Hematopoietic multipotent progenitor cell treated with erythropoietin and hydrocortisone succinate and interleukin-3 and kit ligand, for 4 days (in vitro differentiated cells): ENCODE data around the gene SUCLG2.
A peak's percentile ranks its signal among the peaks of the same experiment; 100 is the strongest.

Experiments
- DNase-seq: peaks from one replicate; pipeline ENCODE4 v3.0.0-alpha.2; 2015

Gene SUCLG2

DNA sequence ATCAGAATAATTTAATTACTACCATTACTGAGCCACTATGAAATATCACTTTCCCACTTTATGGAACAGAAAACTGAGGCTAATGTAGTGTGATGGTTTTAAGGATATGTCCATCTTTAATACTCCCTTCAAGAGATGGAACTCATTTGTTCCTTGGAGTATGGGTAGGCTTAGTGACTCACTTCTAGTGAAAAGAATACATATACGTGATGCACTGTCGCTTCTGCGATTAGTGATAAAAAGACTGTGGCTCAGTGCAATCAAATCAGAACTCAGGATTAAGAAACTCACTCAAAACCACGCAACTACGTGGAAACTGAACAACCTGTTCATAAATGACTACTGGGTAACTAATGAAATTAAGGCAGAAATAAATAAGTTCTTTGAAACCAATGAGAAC, 216.6 kb downstream of the SUCLG2 start:
- no peak for DNase-seq

DNA sequence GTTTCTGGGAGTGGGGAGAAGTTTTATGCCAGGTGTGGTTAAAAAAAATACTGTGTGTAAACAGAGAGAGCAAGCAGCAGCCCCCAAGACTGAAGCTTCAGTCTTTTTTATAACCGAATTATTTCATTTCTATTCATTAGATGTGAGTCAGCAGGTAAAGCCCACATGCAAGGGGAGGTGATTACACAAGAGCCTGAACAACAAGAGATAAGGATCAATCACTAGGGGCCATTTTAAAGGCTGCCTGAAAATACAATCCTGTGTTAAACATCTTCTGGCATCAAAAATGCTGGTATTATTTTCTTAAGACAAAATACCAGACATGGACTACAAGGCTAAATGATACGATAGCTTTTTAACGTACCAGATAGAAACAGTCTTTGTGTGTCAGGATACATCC, 217.3 kb downstream of the SUCLG2 start:
- peak; percentile 15 for DNase-seq

DNA sequence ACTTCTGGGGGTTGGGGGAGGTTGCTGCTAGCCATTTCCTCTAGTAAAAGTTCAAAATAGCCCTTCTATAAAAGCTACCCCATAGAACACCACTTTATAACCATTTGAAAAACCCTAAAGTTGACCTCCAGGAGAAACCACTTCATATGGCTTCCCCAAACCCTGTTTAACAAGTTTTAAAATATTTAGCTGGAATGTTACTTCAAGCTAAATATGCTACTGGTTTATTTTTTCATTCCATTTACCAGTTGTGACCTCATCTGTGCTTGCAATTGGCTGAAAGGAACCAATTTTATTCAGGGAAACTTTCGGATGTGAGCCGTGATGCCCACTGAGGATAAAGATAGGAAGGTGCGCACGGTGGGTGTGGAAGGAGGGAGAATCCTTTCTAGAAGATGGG, 221.3 kb downstream of the SUCLG2 start:
- DNase-seq: no peak

DNA sequence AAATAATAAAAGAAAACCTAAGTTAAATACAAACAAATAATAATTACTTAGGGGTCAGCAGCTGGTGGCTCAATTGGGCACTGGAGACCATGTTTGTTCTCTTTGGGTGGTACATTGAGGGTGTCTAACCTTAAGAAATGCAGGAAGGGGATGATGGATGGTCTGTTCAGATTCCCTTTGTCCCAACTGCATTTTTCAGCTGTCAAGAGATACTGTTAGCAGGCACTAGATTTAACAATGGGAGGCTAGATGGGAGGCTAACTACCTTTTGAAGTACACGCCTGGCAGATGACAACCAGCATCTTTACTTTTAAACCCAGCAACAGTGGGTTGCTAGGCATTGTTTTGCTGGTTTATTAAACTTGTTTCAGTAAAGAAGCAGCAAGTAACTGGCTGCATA, 222.5 kb downstream of the SUCLG2 start:
- no peak for DNase-seq

- no peak for DNase-seq
Observed at GRCh38 chr3:67423722-67424121, 230.7 kb downstream of the SUCLG2 start.

DNA sequence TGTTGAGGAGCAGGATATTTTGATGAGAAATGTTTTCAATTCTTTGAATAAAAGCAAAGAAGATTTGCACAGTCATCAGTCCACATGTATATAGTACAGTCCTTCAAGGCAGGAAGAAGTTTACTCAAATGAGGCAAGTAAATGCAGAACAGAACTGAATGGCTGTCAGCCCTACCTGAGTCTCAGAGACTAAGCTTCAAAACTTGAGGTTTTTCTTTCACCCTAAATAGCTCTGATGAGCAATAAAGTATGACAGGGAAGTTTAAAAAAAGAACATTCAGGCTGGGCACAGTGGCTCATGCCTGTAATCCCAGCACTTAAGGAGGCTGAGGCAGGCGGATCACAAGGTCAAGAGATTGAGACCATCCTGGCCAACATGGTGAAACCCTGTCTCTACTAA, 232.5 kb downstream of the SUCLG2 start:
- no peak for DNase-seq

- no peak for DNase-seq
Observed at GRCh38 chr3:67419779-67420178, 234.6 kb downstream of the SUCLG2 start.

- no peak for DNase-seq
Observed at GRCh38 chr3:67419218-67419529, 235.2 kb downstream of the SUCLG2 start.

DNA sequence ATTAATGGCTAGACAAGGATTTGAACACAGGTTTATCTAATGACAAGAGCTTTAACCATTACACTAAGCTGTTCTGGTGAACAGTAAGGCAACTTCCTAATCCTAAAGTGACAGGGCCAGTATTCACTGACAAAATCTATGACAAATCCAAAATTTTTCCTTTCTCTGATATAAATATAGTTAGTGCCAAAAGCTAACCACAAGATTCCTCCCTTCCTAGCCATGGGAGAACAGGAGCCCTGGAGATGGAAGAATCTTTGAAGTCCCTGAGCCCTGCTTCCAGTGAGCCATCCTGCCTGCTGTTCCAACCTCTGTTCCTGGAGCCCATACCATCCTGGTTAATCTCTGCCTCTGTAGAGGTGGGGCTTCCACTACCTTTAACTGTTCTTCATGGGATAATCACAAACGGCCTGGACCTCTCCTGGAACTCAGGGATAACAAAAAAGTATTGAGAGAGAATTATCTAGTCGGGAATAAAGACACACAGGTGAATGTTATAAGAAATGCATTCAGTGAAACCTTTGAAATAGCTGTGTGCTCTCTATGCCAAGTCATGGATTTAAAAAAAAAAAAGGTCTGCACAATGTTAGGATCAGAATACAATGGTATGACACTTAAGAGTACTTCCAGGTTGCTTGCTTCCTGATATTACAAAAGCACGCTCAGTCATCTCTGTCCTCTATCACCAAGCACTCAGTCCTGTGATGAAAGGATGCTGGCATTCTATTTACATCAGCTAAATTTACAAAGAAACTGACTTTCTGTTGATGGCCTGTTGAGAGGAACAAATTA, 235.8 kb downstream of the SUCLG2 start:
- DNase-seq: no peak

DNA sequence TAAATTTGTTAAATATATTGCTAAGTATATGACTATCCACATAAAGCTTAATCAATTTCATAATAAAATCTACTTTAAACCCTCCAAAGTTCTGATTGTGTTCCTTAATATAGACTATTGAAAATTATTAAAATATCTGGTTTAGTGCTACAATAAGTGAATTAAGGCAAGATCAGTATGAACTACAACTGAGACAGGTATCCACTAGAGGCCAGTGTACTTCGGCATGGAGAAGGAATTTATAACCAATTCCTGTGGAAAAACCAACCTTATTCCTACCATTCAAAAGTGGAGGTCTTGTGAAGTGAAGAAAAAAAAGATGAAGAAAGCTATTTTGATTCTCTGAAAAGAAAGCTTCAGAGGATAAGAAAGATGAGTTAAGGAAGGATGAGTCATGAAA, 237.7 kb downstream of the SUCLG2 start:
- no peak for DNase-seq

GRCh38 chr3:67415511-67415910, 238.9 kb downstream of the SUCLG2 start:
- DNase-seq: no peak

DNA sequence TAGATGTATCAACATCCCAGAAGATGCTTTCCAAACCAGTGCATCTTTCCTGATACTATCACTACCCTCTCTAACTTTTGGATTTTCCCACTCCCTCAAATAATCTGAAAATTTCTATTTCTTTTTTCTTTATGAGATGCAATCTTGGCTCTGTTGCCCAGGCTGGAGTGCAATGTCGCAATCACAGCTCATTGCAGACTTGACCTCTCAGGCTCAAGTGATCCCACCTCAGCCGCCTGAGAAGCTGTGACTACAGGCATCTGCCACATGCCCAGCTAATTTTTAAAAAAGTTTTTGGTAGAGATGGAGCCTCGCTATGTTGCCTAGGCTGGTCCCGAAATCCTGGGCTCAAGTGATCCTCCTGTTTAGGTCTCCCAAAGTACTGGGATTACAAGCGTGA, 239.7 kb downstream of the SUCLG2 start:
- DNase-seq: no peak

DNA sequence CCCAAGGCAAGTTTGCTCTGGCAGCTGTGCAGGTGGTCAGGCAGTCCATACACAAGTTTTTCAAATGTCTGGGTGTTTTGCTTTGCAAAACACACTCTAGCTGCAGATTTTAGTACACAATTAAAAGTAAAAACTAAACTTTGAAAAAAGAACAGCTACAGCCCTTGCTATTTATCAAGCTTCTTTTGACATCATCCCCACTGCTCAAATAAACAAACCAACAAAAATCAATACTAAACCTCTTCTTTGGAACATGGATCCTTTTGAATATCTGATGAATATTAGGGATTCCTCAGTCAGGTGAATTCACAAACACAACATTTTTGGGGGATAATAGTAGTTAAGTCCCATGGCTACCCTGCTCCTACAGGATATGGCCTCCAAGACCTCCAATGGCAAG, 249.2 kb downstream of the SUCLG2 start:
- DNase-seq: no peak

DNA sequence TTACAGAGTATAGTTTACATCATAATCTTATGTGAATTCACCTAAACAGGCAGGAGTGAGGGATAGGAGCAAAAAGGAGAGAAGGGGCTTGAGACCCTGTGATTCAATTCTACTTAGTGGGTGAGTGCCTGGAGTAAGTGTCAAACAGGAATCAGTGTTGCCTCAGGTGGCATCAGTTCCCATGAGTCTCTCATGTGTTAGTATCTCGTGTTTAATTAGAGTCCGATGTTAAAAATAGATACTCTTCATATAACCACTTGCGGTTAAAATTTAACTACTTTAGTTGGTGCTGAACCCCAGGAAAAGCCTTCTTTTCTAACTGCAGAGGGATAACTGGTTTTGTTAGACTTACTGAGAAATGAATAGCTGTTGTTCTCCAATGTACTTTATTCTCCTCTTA, 251.5 kb downstream of the SUCLG2 start:
- DNase-seq: no peak

GRCh38 chr3:67401921-67402320, 252.5 kb downstream of the SUCLG2 start:
- peak; percentile 10 for DNase-seq

DNA sequence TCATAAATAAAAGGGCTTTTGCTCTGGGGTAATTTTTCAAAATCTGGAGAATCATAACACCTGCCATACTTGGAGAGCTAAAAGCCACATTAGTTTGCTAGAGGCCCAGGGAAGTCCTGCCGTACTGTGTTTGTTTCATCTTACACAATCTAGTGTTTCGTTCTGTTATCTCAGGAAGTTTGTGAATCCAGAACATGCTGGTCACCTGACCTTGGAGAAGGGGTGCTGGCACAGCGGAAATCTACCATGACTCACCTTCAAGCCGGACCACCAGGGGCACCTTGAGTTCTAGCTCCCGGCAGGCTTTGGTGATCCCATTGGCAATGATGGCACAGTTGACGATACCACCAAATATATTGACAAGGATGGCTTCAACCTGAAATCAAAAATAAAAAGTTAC, 253.9 kb downstream of the SUCLG2 start:
- DNase-seq: no peak

- peak; percentile 72 for DNase-seq
Observed at GRCh38 chr3:67389176-67389575, 265.2 kb downstream of the SUCLG2 start.

DNA sequence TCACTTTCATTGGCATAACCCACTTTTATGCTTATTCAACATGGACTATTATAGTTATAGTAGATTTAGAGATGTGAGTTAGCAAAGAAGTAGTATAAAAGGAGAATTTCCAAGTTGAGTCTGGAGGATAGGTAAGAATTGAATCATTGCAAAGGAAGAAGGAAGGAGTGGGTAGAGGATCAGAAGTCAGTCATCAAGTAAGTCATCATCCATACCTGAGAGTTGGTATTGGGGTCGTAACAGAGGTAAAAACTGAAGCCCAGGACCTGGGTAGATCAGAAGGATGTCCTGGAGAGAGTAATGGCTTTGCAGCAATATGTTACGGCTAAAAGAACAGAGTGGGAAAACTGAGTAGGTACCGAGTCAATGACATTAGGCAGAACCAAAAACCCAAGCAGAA, 265.7 kb downstream of the SUCLG2 start:
- DNase-seq: no peak

DNA sequence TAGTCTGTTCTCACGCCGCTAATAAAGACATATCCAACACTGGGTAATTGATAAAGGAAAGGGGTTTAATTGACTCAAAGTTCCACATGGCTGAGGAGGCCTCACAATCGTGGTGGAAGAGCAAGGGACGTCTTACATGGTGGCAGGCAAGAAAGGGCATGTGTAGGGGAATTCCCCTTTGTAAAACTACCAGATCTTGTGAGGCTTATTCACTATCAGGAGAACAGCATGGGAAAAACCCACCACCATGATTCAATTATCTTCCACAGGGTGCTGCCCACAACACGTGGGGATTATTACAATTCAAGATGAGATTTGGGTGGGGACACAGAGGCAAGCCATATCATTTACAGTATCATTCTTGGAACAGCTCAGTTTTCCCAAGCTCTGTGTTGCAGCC, 268.0 kb downstream of the SUCLG2 start:
- DNase-seq: no peak

DNA sequence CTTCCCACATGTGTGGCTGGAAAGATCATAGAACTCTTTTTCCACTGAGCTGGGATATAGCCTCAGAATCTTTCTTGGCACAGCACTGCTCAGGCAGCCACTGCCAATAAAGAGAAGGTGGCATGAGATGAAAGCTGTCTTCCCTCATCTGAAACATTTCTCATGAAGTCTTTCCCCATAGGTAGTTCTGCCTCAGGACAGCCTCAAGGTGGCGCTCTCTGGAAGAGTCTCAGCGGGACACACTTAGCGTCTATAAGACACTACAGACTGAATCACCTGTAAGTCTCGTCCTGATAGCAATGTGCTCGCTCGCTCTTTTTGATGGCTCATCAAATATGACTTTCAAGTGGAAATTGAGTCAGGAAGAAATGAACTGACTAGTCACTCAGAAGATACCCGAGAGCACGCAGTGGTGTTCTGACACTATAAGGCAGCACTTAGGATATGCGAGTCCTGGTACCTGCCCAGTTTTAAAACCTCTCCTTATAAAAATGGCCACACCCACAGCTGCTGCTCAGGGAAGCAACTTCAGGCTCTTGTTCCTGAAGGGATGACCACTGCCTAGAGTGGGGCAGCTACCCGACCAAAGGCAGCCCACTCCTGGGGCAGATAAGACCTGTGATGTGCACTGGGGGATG, 269.5 kb downstream of the SUCLG2 start:
- peak; percentile 65 for DNase-seq

GRCh38 chr3:67384016-67384415, 270.4 kb downstream of the SUCLG2 start:
- no peak for DNase-seq

DNA sequence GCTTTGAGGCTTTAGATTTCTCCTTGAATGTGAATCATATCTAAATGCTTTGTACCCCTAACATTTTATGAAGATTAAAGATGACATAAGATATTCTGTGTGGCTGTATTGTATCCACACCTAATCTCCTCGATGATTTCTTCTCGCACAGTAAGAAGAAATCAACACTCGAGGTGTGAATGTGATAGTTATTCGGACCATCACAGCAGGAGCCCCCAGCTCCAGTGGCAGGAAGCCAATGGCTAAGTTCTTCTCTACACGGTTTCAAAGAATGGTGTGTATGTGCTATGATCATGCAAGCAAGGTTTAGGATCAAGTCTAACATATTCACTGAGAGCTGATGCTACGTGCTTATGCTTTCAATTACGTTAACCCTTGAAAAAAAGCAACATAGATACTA, 271.0 kb downstream of the SUCLG2 start:
- DNase-seq: no peak

DNA sequence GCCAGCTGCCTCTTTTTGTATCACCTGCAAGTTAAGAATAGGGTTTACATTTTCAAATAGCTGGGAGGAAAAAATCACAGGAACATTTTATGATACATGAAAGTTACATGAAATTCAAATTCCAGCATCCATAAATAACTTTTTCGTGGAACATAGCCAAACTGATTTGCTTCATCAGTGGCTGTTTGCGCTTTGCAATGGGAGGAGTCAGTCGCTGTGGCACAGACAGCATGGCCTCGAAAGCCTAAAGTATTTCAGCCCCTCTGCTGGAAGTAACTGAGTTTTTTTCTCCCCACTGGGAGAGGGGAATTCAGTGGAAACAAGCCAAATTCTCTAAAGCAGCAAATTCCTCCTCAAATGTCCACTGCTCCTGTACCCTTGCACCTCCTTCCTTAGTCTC, 271.9 kb downstream of the SUCLG2 start:
- DNase-seq: no peak

GRCh38 chr3:67381667-67382272, 272.6 kb downstream of the SUCLG2 start:
- DNase-seq: peak; percentile 58

GRCh38 chr3:67380118-67380517, 274.3 kb downstream of the SUCLG2 start:
- DNase-seq: no peak
